Islet precursor cell (in vitro differentiated cells): ENCODE results near the gene PTPN3.
A peak's percentile ranks its signal among the peaks of the same experiment; 100 is the strongest.

Experiments
- DNase-seq: peaks from one replicate; pipeline ENCODE4 v3.0.0-alpha.2; 2018

PTPN3 gene

GRCh38 chr9:109329638-109330258 lies 168.4 kb downstream of the PTPN3 start:
- peak; percentile 75 for DNase-seq

DNA sequence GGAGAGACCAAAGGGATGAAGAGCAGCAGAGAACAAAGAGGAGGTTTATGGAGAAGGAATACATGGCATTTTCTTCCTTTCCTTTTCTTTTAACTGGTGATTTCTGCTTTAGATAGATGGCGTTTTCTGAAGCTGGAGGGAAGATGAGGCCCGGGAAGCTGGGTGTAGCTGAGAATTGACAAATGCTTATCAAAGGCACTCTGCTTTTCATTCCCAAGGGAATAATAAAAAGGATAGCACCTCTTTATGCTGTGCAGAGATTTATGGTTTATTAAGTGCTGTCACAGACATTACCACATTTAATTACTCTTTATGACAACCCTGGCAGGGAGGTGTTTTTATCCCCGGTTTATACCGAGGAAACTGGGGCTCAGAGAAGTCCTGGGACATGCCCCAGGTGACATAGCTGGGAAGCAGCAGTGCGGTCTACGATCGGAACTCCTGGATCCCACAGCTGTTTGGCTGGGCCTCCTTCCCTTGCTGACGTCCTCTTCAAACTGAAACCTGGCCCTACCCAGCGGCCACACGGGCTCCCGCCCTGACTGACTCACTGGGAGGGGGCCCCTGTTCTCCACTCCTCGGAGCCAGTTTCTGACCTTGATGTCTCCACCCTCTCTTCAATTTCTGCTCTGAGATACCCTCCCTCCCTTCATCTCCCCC lies 169.0 kb downstream of the PTPN3 start:
- DNase-seq: no peak
